HG02571 (cell line): ENCODE measurements around the gene MFAP3L.

ENCODE experiments used
- ATAC-seq: cut with Tn5 transposase; IDR thresholded peaks from one replicate; pipeline ENCODE4 v1.9.1; 2021; ENCODE audit warnings: mild to moderate bottlenecking, moderate library complexity; ENCODE audit not compliant: unreplicated experiment

The MFAP3L gene

GRCh38 chr4:169988252-169988651 is 37.9 kb downstream of the MFAP3L start:
- no peak for ATAC-seq

GRCh38 chr4:169987327-169988228 is 38.6 kb downstream of the MFAP3L start:
- ATAC-seq = no peak

GRCh38 chr4:169986369-169986768 is 39.8 kb downstream of the MFAP3L start:
- no peak for ATAC-seq

- ATAC-seq = no peak
These were observed 40.3 kb downstream of the MFAP3L start for GRCh38 chr4:169985881-169986280.

GRCh38 chr4:169984745-169985144 is 41.5 kb downstream of the MFAP3L start:
- ATAC-seq = no peak

GRCh38 chr4:169984173-169984572 is 42.0 kb downstream of the MFAP3L start:
- ATAC-seq = no peak

- ATAC-seq = no peak
These were observed 49.2 kb downstream of the MFAP3L start for GRCh38 chr4:169976951-169977350.

GRCh38 chr4:169975838-169976796 is 50.1 kb downstream of the MFAP3L start:
- ATAC-seq = no peak

GRCh38 chr4:169975131-169975837 is 50.9 kb downstream of the MFAP3L start:
- no peak for ATAC-seq

GRCh38 chr4:169971456-169972015 is 54.7 kb downstream of the MFAP3L start:
- no peak for ATAC-seq

GRCh38 chr4:169968999-169969398 is 57.2 kb downstream of the MFAP3L start:
- no peak for ATAC-seq

GRCh38 chr4:169963998-169964397 is 62.2 kb downstream of the MFAP3L start:
- no peak for ATAC-seq

- ATAC-seq = no peak
These were observed 66.9 kb downstream of the MFAP3L start for GRCh38 chr4:169959254-169959653.

GRCh38 chr4:169958629-169959028 is 67.6 kb downstream of the MFAP3L start:
- no peak for ATAC-seq

GRCh38 chr4:169957785-169958184 is 68.4 kb downstream of the MFAP3L start:
- no peak for ATAC-seq

- no peak for ATAC-seq
These were observed 69.9 kb downstream of the MFAP3L start for GRCh38 chr4:169956091-169956843.

GRCh38 chr4:169955521-169955920 is 70.7 kb downstream of the MFAP3L start:
- ATAC-seq = no peak

- ATAC-seq = no peak
These were observed 73.8 kb downstream of the MFAP3L start for GRCh38 chr4:169952236-169953002.

GRCh38 chr4:169948271-169948670 is 77.9 kb downstream of the MFAP3L start:
- no peak for ATAC-seq
